H1 (cell line): ENCODE measurements around the gene CDH26. TPM values are rescaled to one million over a fixed set of nuclear protein-coding genes. Genes with fewer than 3 reads are reported as not detected.

ENCODE experiments used
- CTCF ChIA-PET: fragments of 300-600 bp; sonication (Branson Sonifier 250); formaldehyde crosslinking; loops from one replicate; lab custom pipeline; 2021; ENCODE audit not compliant: partially characterized antibody; lab: Charles Lee
- POLR2A ChIA-PET: fragments of 300-600 bp; sonication (Branson Sonifier 250); formaldehyde crosslinking; loops from one replicate; lab custom pipeline; 2021; ENCODE audit warnings: inconsistent platforms; ENCODE audit not compliant: partially characterized antibody; lab: Charles Lee
- DNase-seq, 2 experiments: peaks; one replicate each; pipeline versions ENCODE4 v3.0.0 to v3.0.0-alpha.2; 2010 to 2022; ENCODE audit warnings: low spot score in 2 of 2, low read depth in 1 of 2, mixed read lengths in 1 of 2
- FAIRE-seq: peaks from 2 replicates; lab custom pipeline; 2011; peaks lifted over from hg19 to GRCh38; lab: Jason Lieb, UNC
- H2AFZ ChIP-seq: 2 replicates; pipeline ENCODE4 v1.8.1; 2012; ENCODE audit warnings: low read length, inconsistent platforms
- H2AK5ac ChIP-seq: 2 replicates; pipeline ENCODE4 v1.6.1; 2013; ENCODE audit warnings: low read depth, low read length
- H2BK120ac ChIP-seq: replicated peaks from 2 replicates; pipeline ENCODE3; 2013; ENCODE audit warnings: low read depth, low read length, inconsistent platforms
- H2BK12ac ChIP-seq: 2 replicates; pipeline ENCODE4 v1.6.1; 2013; ENCODE audit warnings: low read depth, low read length
- H2BK15ac ChIP-seq: 2 replicates; pipeline ENCODE4 v1.6.1; 2013; ENCODE audit warnings: low read length
- H2BK20ac ChIP-seq: 2 replicates; pipeline ENCODE4 v1.6.1; 2013; ENCODE audit warnings: low read length
- H2BK5ac ChIP-seq: 2 replicates; pipeline ENCODE4 v1.6.1; 2013; ENCODE audit warnings: low read depth, low read length
- H3K14ac ChIP-seq: 2 replicates; pipeline ENCODE4 v1.6.1; 2013; ENCODE audit warnings: inconsistent platforms; ENCODE audit not compliant: insufficient read length
- H3K18ac ChIP-seq: 2 replicates; pipeline ENCODE4 v1.6.1; 2013; ENCODE audit warnings: low read length; ENCODE audit errors: extremely low read depth
- H3K23ac ChIP-seq: 2 replicates; pipeline ENCODE4 v1.6.1; 2013; ENCODE audit warnings: inconsistent platforms; ENCODE audit not compliant: insufficient read length
- H3K23me2 ChIP-seq: 2 replicates; pipeline ENCODE4 v1.6.1; 2013; ENCODE audit warnings: low read depth, low read length
- H3K27ac ChIP-seq: 2 replicates; pipeline ENCODE4 v1.6.1; 2011; ENCODE audit warnings: low read depth, low read length, inconsistent platforms
- H3K27me3 ChIP-seq, 4 experiments: replicated peaks in 1 of 4; 1 replicate in 1 of 4; 2 replicates in 3 of 4; pipeline versions ENCODE4 v1.6.1 to v1.8.1; 2011 to 2013; ENCODE audit warnings: low read length in 3 of 4, mild to moderate bottlenecking in 3 of 4, inconsistent platforms in 2 of 4, mixed read lengths in 2 of 4, moderate library complexity in 1 of 4; ENCODE audit not compliant: control insufficient read depth in 3 of 4, insufficient read depth in 3 of 4; ENCODE audit errors: extremely low read depth in 1 of 4
- H3K36me3 ChIP-seq, 4 experiments: 2 replicates each; pipeline versions ENCODE4 v1.6.1 to v1.8.1; 2011 to 2013; ENCODE audit warnings: mild to moderate bottlenecking in 4 of 4, low read length in 3 of 4, moderate library complexity in 2 of 4, control low read depth in 1 of 4, inconsistent platforms in 1 of 4; ENCODE audit not compliant: insufficient read depth in 4 of 4, control insufficient read depth in 2 of 4
- H3K4ac ChIP-seq: replicated peaks from 2 replicates; pipeline ENCODE3; 2013; ENCODE audit warnings: low read length, low read depth, mixed read lengths, inconsistent platforms; ENCODE audit not compliant: insufficient read length
- H3K4me1 ChIP-seq, 4 experiments: replicated peaks in 1 of 4; 1 replicate in 1 of 4; 2 replicates in 3 of 4; pipeline versions ENCODE4 v1.6.1 to v1.8.1; 2011 to 2013; ENCODE audit warnings: low read length in 3 of 4, inconsistent platforms in 2 of 4, mixed read lengths in 1 of 4; ENCODE audit not compliant: insufficient read depth in 4 of 4, control insufficient read depth in 3 of 4
- H3K4me2 ChIP-seq, 2 experiments: 2 replicates each; pipeline versions ENCODE4 v1.6.1 to v1.8.1; 2011 to 2013; ENCODE audit warnings: low read depth in 2 of 2, low read length in 2 of 2, control low read depth in 1 of 2, inconsistent platforms in 1 of 2, mild to moderate bottlenecking in 1 of 2; ENCODE audit not compliant: insufficient read depth in 1 of 2
- H3K4me3 ChIP-seq, 4 experiments: fragments of 200-600, 300-600 bp in 1 of 4; sonication (generic), shearing (Covaris generic), sonication (Bioruptor Twin) in 1 of 4; 2 replicates each; pipeline versions ENCODE4 v1.5.1 to v1.8.1; 2011 to 2016; ENCODE audit warnings: low read length in 4 of 4, low read depth in 3 of 4, control low read depth in 2 of 4, inconsistent platforms in 2 of 4, mild to moderate bottlenecking in 2 of 4, mixed read lengths in 1 of 4, moderate library complexity in 1 of 4; ENCODE audit not compliant: insufficient read depth in 2 of 4; ENCODE audit errors: extremely low read depth in 1 of 4
- H3K56ac ChIP-seq: replicated peaks from 2 replicates; pipeline ENCODE3; 2013; ENCODE audit warnings: low read depth, mild to moderate bottlenecking, mixed read lengths, low read length, inconsistent platforms; ENCODE audit not compliant: insufficient read length
- H3K79me1 ChIP-seq: 2 replicates; pipeline ENCODE4 v1.6.1; 2013; ENCODE audit warnings: low read depth, low read length, control low read depth
- H3K79me2 ChIP-seq, 2 experiments: 2 replicates each; pipeline versions ENCODE4 v1.6.1 to v1.8.1; 2012 to 2013; ENCODE audit warnings: low read length in 2 of 2, mild to moderate bottlenecking in 2 of 2, inconsistent platforms in 1 of 2; ENCODE audit not compliant: insufficient read depth in 2 of 2, control insufficient read depth in 1 of 2
- H3K9ac ChIP-seq, 4 experiments: replicated peaks in 1 of 4; 1 replicate in 1 of 4; 2 replicates in 3 of 4; pipeline versions ENCODE4 v1.6.1 to v1.8.1; 2011 to 2013; ENCODE audit warnings: low read depth in 3 of 4, low read length in 3 of 4, control low read depth in 2 of 4, mild to moderate bottlenecking in 2 of 4, moderate library complexity in 2 of 4, inconsistent platforms in 1 of 4; ENCODE audit errors: extremely low read depth in 1 of 4
- H3K9me3 ChIP-seq, 2 experiments: 2 replicates each; pipeline versions ENCODE4 v1.6.1 to v1.8.1; 2012 to 2013; ENCODE audit warnings: mild to moderate bottlenecking in 2 of 2, moderate library complexity in 2 of 2, control low read depth in 1 of 2, inconsistent platforms in 1 of 2, low read depth in 1 of 2, low read length in 1 of 2, mixed read lengths in 1 of 2; ENCODE audit not compliant: insufficient read depth in 2 of 2
- H4K20me1 ChIP-seq, 2 experiments: replicated peaks in 1 of 2; 2 replicates each; pipeline versions ENCODE3 to v1.8.1; 2011 to 2013; ENCODE audit warnings: inconsistent platforms in 2 of 2, low read length in 2 of 2, mild to moderate bottlenecking in 1 of 2; ENCODE audit not compliant: insufficient read depth in 2 of 2, control insufficient read depth in 1 of 2
- H4K5ac ChIP-seq: 2 replicates; pipeline ENCODE4 v1.6.1; 2013; ENCODE audit warnings: low read length, low read depth, mixed read lengths, inconsistent platforms; ENCODE audit not compliant: insufficient read length
- H4K8ac ChIP-seq: 2 replicates; pipeline ENCODE4 v1.8.0; 2013; ENCODE audit warnings: mild to moderate bottlenecking, moderate library complexity, low read length, inconsistent platforms; ENCODE audit not compliant: insufficient read depth; ENCODE audit errors: extremely low read depth
- H4K91ac ChIP-seq: replicated peaks from 2 replicates; pipeline ENCODE3; 2013; ENCODE audit warnings: low read length, mixed read lengths, inconsistent platforms; ENCODE audit not compliant: insufficient read length
- ATF3 ChIP-seq: IDR thresholded peaks from 2 replicates; pipeline ENCODE4 v1.6.1; 2011; ENCODE audit warnings: low read depth, mild to moderate bottlenecking, low read length; ENCODE audit not compliant: insufficient read depth
- CREB1 ChIP-seq: IDR thresholded peaks from 2 replicates; pipeline ENCODE4 v1.6.1; 2012; ENCODE audit warnings: inconsistent platforms
- GABPA ChIP-seq: IDR thresholded peaks from 2 replicates; pipeline ENCODE4 v1.6.1; 2011; ENCODE audit warnings: mild to moderate bottlenecking, low read length, moderate library complexity, borderline replicate concordance; ENCODE audit not compliant: insufficient read depth
- GTF2F1 ChIP-seq: IDR thresholded peaks from 2 replicates; pipeline ENCODE4 v1.6.1; 2012; ENCODE audit warnings: low read depth, low read length, improper control_type of control experiment, borderline replicate concordance
- JUND ChIP-seq: IDR thresholded peaks from 2 replicates; pipeline ENCODE4 v1.6.1; 2011; ENCODE audit warnings: mild to moderate bottlenecking, improper control_type of control experiment, low read length
- KDM1A ChIP-seq: fragments of 200-600, 300-600 bp; sonication (generic); IDR thresholded peaks from 2 replicates; pipeline ENCODE4 v1.7.1; 2016; ENCODE audit warnings: mild to moderate bottlenecking, low read length, borderline replicate concordance
- RAD21 ChIP-seq, 2 experiments: IDR thresholded peaks in 1 of 2; conservative IDR thresholded peaks in 1 of 2; 2 replicates each; pipeline ENCODE4 v1.6.1; 2011; ENCODE audit warnings: low read depth in 2 of 2, low read length in 2 of 2, improper control_type of control experiment in 1 of 2, inconsistent platforms in 1 of 2, mild to moderate bottlenecking in 1 of 2, moderate library complexity in 1 of 2
- RXRA ChIP-seq: IDR thresholded peaks from 2 replicates; pipeline ENCODE4 v1.6.1; 2011; ENCODE audit warnings: low read depth, mild to moderate bottlenecking, low read length, moderate library complexity; ENCODE audit not compliant: insufficient read depth
- SIRT6 ChIP-seq: IDR thresholded peaks from one replicate; pipeline ENCODE4 v1.7.1; 2012; ENCODE audit warnings: low read length, inconsistent platforms
- SP1 ChIP-seq: IDR thresholded peaks from 2 replicates; pipeline ENCODE4 v1.6.1; 2011; ENCODE audit warnings: low read depth, low read length
- TAF7 ChIP-seq: optimal IDR thresholded peaks from 2 replicates; pipeline ENCODE3; 2011; ENCODE audit warnings: low read depth, mild to moderate bottlenecking, inconsistent platforms, low read length, moderate library complexity, borderline replicate concordance
- TEAD4 ChIP-seq: IDR thresholded peaks from 2 replicates; pipeline ENCODE4 v1.6.1; 2012; ENCODE audit warnings: low read depth, low read length, inconsistent platforms, mixed read lengths
- WGBS, 2 experiments: shearing (Covaris generic) in 1 of 2; methylation state at CpG; one replicate each; pipeline versions ENCODE4 v1.1.6 to v1.1.7; 2013 to 2015; ENCODE audit warnings: low lambda C conversion rate in 2 of 2, mixed read lengths in 2 of 2, inconsistent platforms in 1 of 2, low coverage in 1 of 2, missing lambda C conversion rate in 1 of 2; ENCODE audit not compliant: insufficient replicate concordance in 2 of 2, insufficient coverage in 1 of 2, insufficient read length in 1 of 2; ENCODE audit errors: extremely low coverage in 1 of 2, missing lambda C conversion rate in 1 of 2; 5-methylcytosine and 5-hydroxymethylcytosine counted together
- polyA plus RNA-seq, 7 experiments: library from polyadenylated mRNA; depleted of rRNA in 3 of 7; stranded (reverse) in 5 of 7; unstranded in 2 of 7; fragments of >200 nt in 5 of 7; fragments of 200-250 nt in 2 of 7; gene quantifications; 1 replicate in 5 of 7; 2 replicates in 1 of 7; 4 replicates in 1 of 7; pipeline versions ENCODE4 v1.2.1 to v1.2.3, GENCODE V29; 2011 to 2013; ENCODE audit warnings: missing spikeins in 2 of 7, mixed read lengths in 2 of 7
- total RNA-seq: library from RNA; stranded (reverse); fragmentation: NEBNext Ultra II Directional; extraction: Animal tissue kit (Norgen Biotek cat#: 25700); gene quantifications from 2 replicates; pipeline ENCODE4 v1.2.1, GENCODE V29; 2021

The CDH26 gene
- total and polyA plus RNA-seq, 2 of the 8 experiments (the other 6 are each of a cell fraction or from before 2014, with no cell fraction given) = 1.5 to 1.7 TPM

- Histone ChIP-seq H4K91ac (no peak overlapping the region), H2AK5ac (no peak overlapping the region), H3K79me1 (no peaks in the 10 kb centered on the region), H3K4me1 (peaks cover 0 to 6% (median 3%) of the 10 kb centered on the region in 4 experiments; a peak in 3 of 7 replicates), H3K56ac (no peak overlapping the region), H3K27ac (no peak overlapping the region), H3K4me3 (no peak overlapping the region), H4K8ac (no peak overlapping the region), H2BK5ac (no peak overlapping the region), H3K9me3 (no peaks in the 10 kb centered on the region), H3K23ac (no peak overlapping the region), H4K20me1 (no peaks in the 10 kb centered on the region), H3K79me2 (no peaks in the 10 kb centered on the region), H2AFZ (no peak overlapping the region), H4K5ac (no peak overlapping the region), H3K18ac (no peak overlapping the region), H2BK20ac (no peak overlapping the region), H2BK120ac (no peak overlapping the region), H3K23me2 (no peaks in the 10 kb centered on the region), H2BK12ac (no peak overlapping the region), H3K14ac (no peak overlapping the region), H3K4me2 (no peak overlapping the region), H3K9ac (no peak overlapping the region), H2BK15ac (no peak overlapping the region), H3K36me3 (no peaks in the 10 kb centered on the region), H3K4ac (no peak overlapping the region), H3K27me3 (no peaks in the 10 kb centered on the region)
- ChIA-PET POLR2A (no interaction called here), CTCF (interaction anchor here (0.6 to 2.0 kb wide), 10 partner anchors 16 to 865 kb away, joined by 3 to 10 read pairs (median 4); partner anchors contain the start of gene SYCP2)
- no peak for DNase-seq
- FAIRE-seq = no peak
- 91% methylated on average over 7 of the region's 7 CpGs; no CpG with 5 or more reads in 1 of the 2 experiments for WGBS, 2 experiments
- TF ChIP-seq RXRA (no peak), TEAD4 (no peak), JUND (no peak), KDM1A (no peak), CREB1 (no peak), GTF2F1 (no peak), RAD21 (IDR thresholded peaks at IDR 0.05 in 1 of 2, conservative IDR thresholded peaks at IDR 0.05 in 1 of 2; ENCODE audit: low read depth in 2 of 2, low read length in 2 of 2) (no peak), SP1 (no peak), GABPA (no peak), ATF3 (no peak), SIRT6 (no peak), TAF7 (no peak)
These were observed 28.9 kb downstream of the CDH26 start for GRCh38 chr20:59987135-59987534.
